GM21423 (cell line): ENCODE measurements around the gene TSPAN4.

Experiments
- ATAC-seq: cut with Tn5 transposase; IDR thresholded peaks from one replicate; pipeline ENCODE4 v1.9.1; 2021; ENCODE audit warnings: mild to moderate bottlenecking, moderate library complexity; ENCODE audit not compliant: unreplicated experiment

Gene TSPAN4

GRCh38 chr11:847876-848275 lies 5.2 kb downstream of the TSPAN4 start:
- ATAC-seq: no peak

GRCh38 chr11:848380-848931 lies 5.8 kb downstream of the TSPAN4 start:
- ATAC-seq: no peak

DNA sequence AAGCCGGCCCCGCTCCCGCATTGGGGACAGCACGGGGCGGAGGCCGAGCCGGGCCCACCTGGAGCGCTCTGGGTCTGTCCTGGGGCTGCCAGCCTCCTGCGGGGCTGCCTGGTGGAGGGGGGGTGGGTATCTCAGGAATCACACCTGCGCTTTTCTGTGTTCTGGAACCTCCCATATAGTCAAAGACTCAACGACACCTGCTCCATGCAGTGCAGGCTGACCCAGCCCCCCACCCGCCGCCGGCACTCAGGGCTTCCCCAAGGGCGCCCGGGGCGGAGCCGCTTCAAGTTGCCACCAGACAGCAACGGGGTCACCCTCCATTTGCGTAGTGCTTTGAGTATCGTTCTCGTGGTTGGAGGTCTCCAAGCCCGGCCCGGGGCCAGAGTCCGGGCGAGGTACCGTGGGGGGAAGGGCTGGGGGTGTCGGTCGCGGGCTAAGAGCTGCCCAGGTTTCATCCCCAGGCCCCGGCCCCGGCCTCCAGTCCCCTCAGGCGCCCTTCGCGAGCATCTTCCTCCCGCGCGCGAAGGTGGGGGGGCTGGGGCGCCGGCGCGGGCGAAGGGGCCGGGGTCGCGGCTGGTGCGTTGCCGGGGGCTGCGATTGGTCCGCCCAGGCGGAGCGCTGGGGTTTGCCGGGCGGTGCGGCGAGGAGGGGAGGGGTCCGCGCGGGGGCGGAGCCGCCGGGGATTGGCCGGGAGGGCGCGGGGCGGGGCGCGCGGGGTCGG lies 6.6 kb downstream of the TSPAN4 start:
- no peak for ATAC-seq

- no peak for ATAC-seq
These were observed 7.5 kb downstream of the TSPAN4 start for GRCh38 chr11:849951-850774.

GRCh38 chr11:850775-851763 lies 8.4 kb downstream of the TSPAN4 start:
- ATAC-seq: no peak

GRCh38 chr11:852762-853161 lies 10.1 kb downstream of the TSPAN4 start:
- no peak for ATAC-seq

DNA sequence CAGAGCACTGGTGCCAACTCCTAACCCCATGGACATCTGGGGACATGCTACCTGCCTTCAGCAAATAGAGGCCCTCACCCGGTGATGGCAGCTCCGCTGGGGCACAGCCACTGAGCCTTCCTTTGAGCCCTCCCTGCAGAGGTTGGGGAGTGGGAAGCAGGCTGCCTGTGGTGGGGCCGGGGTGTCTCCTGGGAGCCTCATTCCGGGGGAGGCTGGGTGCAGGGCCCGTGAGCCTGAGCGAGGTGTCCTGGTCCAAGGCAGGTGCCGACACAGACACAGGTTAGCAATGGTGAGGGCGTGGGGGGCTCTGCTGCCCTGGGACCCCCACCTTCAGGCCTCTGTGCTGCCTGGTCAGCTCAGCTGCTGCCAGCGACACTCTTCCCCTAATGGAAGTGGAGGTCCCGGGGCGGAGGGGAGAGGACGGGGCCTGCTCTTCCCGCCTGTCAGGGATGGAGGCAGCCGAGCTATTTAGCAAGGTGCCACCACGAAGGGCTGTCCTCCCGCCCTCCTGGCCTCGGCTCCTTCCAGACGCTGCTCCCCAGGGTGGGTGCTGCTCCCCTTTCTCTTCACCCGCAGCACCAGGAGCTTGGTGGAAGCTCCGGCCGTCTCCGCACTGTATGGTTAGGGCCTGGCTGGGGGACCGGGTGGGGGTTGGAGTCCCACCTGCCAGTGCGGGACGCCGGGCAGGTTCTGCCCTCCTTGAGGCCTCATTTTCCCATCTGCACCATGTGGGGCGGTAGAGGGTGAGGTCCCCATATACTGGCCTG lies 11.2 kb downstream of the TSPAN4 start:
- ATAC-seq: no peak

- ATAC-seq: no peak
These were observed 12.1 kb downstream of the TSPAN4 start for GRCh38 chr11:854601-855329.

GRCh38 chr11:855330-855674 lies 12.7 kb downstream of the TSPAN4 start:
- no peak for ATAC-seq

- ATAC-seq: no peak
These were observed 13.1 kb downstream of the TSPAN4 start for GRCh38 chr11:855796-856195.

- ATAC-seq: no peak
These were observed 13.7 kb downstream of the TSPAN4 start for GRCh38 chr11:856397-856796.

DNA sequence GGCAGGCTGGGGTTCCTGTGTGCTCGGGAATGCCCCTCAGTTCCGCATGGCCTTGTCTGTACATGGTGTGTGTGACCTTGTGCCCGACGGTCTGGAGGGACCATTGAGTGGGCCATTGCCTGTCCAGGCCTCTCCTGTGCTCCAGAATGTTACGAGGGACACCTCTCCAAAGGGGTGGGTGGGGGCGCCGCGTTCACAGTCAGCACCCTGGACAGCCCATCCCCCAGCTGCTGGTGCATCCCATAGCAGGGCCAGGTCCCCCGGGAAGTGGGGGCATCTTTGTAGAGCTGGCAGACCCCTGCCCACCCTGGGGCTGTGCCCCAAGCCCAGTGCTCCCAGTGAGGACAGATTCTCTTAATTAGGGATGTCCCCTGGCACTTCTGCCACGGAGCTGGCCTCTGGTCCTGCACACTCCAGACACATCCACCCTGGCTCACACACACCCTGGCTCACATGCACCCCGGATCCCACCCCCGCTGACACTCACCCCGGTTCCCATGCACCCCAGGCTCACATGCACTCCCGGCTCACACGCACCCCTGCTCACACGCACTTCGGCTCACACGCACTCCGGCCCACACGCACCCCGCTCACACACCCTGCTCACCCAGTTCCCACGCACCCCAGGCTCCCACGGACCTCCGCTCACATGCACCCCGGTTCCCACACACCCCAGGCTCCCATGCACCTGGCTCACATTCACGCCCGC lies 15.6 kb downstream of the TSPAN4 start:
- no peak for ATAC-seq

GRCh38 chr11:858762-859339 lies 16.2 kb downstream of the TSPAN4 start:
- no peak for ATAC-seq

- ATAC-seq: no peak
These were observed 16.9 kb downstream of the TSPAN4 start for GRCh38 chr11:859394-860131.

DNA sequence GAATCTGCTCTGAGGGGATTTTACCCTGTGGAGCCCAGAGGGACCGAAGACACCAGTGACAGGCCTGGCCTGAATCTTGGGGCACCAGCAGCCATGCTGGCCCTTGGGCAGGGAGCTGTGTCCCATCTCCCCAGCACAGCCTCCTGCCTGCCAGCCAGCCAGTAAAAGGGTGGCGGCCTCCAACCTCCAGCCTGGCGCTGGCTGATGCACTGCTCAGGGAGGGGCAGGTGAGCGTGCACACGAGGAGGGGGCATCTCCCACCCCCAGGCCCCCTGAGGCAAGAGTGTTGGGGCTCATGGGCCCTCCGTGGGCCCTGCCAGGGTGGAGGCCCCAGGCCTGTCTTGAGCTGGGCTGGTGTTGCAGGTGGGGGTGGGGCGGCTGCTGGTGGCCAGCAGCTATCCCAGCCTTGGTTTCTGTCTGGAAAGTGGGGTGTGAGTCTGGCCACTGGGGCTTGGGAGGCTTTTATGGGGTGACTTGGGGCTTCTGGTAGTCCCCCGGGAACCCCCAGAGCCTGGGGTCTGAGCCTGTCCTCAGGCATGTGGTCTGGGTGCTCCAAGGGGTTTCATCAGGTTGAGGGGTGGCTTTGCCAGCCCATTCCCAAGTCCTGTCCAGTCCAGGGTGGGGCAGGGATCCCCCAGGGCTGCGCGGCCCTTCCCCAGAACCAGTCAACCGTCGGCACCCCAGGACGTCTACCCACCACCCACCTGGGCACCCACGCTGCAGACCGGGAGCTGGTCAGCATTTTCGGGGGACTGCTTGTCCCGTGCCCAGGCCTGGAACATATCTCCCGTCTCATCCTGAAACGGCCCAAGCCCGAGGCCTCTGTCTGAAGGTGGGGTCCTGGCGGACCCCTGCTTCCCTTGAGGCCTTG lies 17.8 kb downstream of the TSPAN4 start:
- ATAC-seq: no peak

DNA sequence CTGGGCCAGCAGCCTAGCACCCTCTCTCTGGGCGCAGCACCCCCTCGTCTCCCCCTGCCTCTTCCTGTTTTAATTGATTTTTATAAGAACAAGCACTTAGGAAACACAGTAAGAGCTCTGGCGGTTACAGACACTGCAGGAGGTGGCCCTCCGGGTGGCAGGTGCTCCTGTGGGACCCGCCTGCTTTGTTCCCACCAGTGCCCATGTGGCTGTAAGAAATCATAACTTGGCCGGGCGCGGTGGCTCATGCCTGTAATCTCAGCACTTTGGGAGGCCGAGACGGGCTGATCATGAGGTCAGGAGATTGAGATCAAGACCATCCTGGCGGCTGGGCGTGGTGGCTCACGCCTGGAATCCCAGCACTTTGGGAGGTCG lies 18.4 kb downstream of the TSPAN4 start:
- no peak for ATAC-seq

DNA sequence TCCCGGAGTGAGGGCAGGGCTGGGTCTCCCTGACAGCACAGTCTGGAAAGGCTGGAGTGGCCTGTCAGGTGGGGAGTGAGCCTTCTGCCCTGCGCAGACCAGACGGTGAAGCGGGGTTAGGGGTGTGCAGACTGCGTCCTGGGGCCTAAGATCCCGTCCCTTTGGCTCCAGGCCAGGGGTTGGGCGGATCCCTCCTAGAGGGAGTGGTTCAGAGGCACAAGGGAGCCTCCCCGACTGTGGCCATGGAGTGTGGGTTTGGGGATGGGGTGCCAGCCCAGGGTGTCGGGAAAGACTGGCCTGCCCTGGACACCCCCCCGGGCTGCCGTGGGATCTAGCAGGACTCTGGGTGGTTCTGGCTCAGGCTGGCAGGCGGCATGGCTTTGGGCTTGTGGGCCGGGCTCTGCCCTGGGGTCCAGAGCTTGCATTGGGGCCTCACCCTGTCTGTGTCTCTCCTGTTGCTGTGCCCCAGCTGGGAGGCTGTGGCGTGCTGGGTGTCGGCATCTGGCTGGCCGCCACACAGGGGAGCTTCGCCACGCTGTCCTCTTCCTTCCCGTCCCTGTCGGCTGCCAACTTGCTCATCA lies 19.5 kb downstream of the TSPAN4 start:
- no peak for ATAC-seq
